Stomach (tissue), 9 donors: ENCODE data around the gene NANOS3. TPM values are rescaled to one million over a fixed set of nuclear protein-coding genes. Genes with fewer than 3 reads are reported as not detected.
"Not testable (repeated sequence)": the region's sequence is repeated elsewhere in the genome, so short reads cannot be mapped to it uniquely, and the experiment has no call there.

Source experiments
- DNase-seq, 2 donors: peaks; one replicate each; pipeline versions ENCODE4 v3.0.0 to v3.0.0-alpha.2; 2013 to 2019
- H3K27ac ChIP-seq, 5 donors: fragments of 200-600 bp in 4 of 5; sonication (generic) in 4 of 5; one replicate each; pipeline ENCODE4 v1.5.1; 2013 to 2019; ENCODE audit warnings: mild to moderate bottlenecking in 1 of 5, moderate library complexity in 1 of 5
- H3K27me3 ChIP-seq, 3 donors: fragments of 200-600 bp; sonication (generic); one replicate each; pipeline ENCODE4 v1.5.1; 2017 to 2019; ENCODE audit warnings: mixed run types in 1 of 3
- H3K36me3 ChIP-seq, 4 donors: fragments of 200-600 bp; sonication (generic); 1 replicate in 3 of 4; 2 replicates in 1 of 4; pipeline ENCODE4 v1.5.1; 2016 to 2019
- H3K4me1 ChIP-seq, 4 donors: fragments of 200-600 bp; sonication (generic); one replicate each; pipeline ENCODE4 v1.5.1; 2016 to 2019
- H3K4me3 ChIP-seq, 4 donors: fragments of 200-600 bp; sonication (generic) in 3 of 4; one replicate each; pipeline ENCODE4 v1.5.1; 2016 to 2019; ENCODE audit warnings: mild to moderate bottlenecking in 1 of 4
- H3K9me3 ChIP-seq, 4 donors: fragments of 200-600 bp; sonication (generic); one replicate each; pipeline ENCODE4 v1.5.1; 2016 to 2019
- CTCF ChIP-seq, 7 experiments: fragments of 450-650 bp in 4 of 7; fragments of 200-600 bp in 3 of 7; sonication (generic) in 3 of 7; IDR thresholded peaks; one replicate each; pipeline ENCODE4 v1.5.1; 2016 to 2019; ENCODE audit warnings: antibody characterized with exemption in 7 of 7, control low read depth in 2 of 7, mild to moderate bottlenecking in 1 of 7
- EP300 ChIP-seq: sonication (generic); formaldehyde crosslinking; IDR thresholded peaks from one replicate; pipeline ENCODE4 v1.6.1; 2017; ENCODE audit warnings: antibody characterized with exemption
- POLR2A ChIP-seq, 4 donors: fragments of 450-650 bp; IDR thresholded peaks; one replicate each; pipeline ENCODE4 v1.6.1; 2016; ENCODE audit warnings: antibody characterized with exemption in 4 of 4, control low read depth in 2 of 4, mild to moderate bottlenecking in 1 of 4, moderate library complexity in 1 of 4
- POLR2AphosphoS5 ChIP-seq, 3 donors: sonication (generic); formaldehyde crosslinking; IDR thresholded peaks; one replicate each; pipeline ENCODE4 v1.6.1; 2016; ENCODE audit warnings: antibody characterized with exemption in 3 of 3
- WGBS, 5 donors: extraction: QIAGEN DNeasy Blood & Tissue Kit in 3 of 5; methylation state at CpG; one replicate each; pipeline versions ENCODE4 v1.1.5 to v1.1.7; 2013 to 2018; 5-methylcytosine and 5-hydroxymethylcytosine counted together
- intact Hi-C: fragments of 100-400 bp; cut with DNase I; formaldehyde crosslinking; loops from one replicate; pipeline ENCODE4 v1.15.1; 2023; ENCODE audit warnings: low total_unique reads
- polyA plus RNA-seq, 3 donors: library from polyadenylated mRNA; stranded (reverse); fragments of 200-250 nt; gene quantifications; one replicate each; pipeline ENCODE4 v1.2.3, GENCODE V29; 2013
- total RNA-seq, 5 donors: library from RNA; depleted of rRNA; stranded (reverse); fragments of >200 nt; gene quantifications; one replicate each; pipeline versions ENCODE4 v1.1.0 to v1.2.3, GENCODE V29; 2014 to 2016
- donor health status: healthy with polysubstance abuse.
- donor health status: Bipolar disorder and iron deficiency.
- donor health status: healthy.

Gene NANOS3
- total and polyA plus RNA-seq, 8 donors: 1.2 TPM; not detected in 7

GRCh38 chr19:13920524-13920923 is 43.6 kb downstream of the NANOS3 start:
- no peaks in the 10 kb centered on the region for H3K4me1 ChIP-seq
- 95 to 99% (median 98%) methylated on average over 9 to 11 of the region's 11 CpGs for WGBS, 5 donors
- H3K27ac ChIP-seq: no peak overlapping the region
- no peak for DNase-seq
- no peak overlapping the region for H3K4me3 ChIP-seq
- H3K36me3 ChIP-seq: peaks cover 77 to 100% (median 99%) of the 10 kb centered on the region in 4 donors
- H3K9me3 ChIP-seq: peaks cover 0 to 7% (median 5%) of the 10 kb centered on the region in 4 donors
- H3K27me3 ChIP-seq: no peaks in the 10 kb centered on the region
- TF ChIP-seq POLR2A (IDR thresholded peaks at IDR 0.05) (no peak), EP300 (no peak), CTCF (IDR thresholded peaks at IDR 0.05) (no peak), POLR2AphosphoS5 (IDR thresholded peaks at IDR 0.05) (no peak)
- intact Hi-C loops: no loop called here

- peak in 1 of 2 donors; percentile 61 for DNase-seq
- no peak overlapping the region for H3K4me3 ChIP-seq
- intact Hi-C loops: no loop called here
- peaks cover 74 to 97% (median 96%) of the 10 kb centered on the region in 4 donors for H3K36me3 ChIP-seq
- peaks cover 0 to 7% (median 5%) of the 10 kb centered on the region in 4 donors for H3K9me3 ChIP-seq
- 76 to 93% (median 90%) methylated on average over 2 of the region's 2 CpGs for WGBS, 5 donors
- H3K4me1 ChIP-seq: no peaks in the 10 kb centered on the region
- no peak overlapping the region for H3K27ac ChIP-seq
- no peaks in the 10 kb centered on the region for H3K27me3 ChIP-seq
- TF ChIP-seq EP300 (no peak), POLR2AphosphoS5 (IDR thresholded peaks at IDR 0.05) (no peak), CTCF (IDR thresholded peaks at IDR 0.05) (no peak), POLR2A (IDR thresholded peaks at IDR 0.05) (no peak)
Observed at GRCh38 chr19:13920940-13921747, 44.2 kb downstream of the NANOS3 start.

- WGBS, 5 donors: 93 to 99% (median 98%) methylated on average over 6 of the region's 6 CpGs
- H3K4me3 ChIP-seq, H3K27me3 ChIP-seq, H3K9me3 ChIP-seq, H3K4me1 ChIP-seq, DNase-seq, H3K27ac ChIP-seq, intact Hi-C loops: not testable (repeated sequence)
- peaks cover 83 to 97% (median 96%) of the 10 kb centered on the region in 4 donors for H3K36me3 ChIP-seq
Observed at GRCh38 chr19:13922118-13922517, 45.2 kb downstream of the NANOS3 start.

DNA sequence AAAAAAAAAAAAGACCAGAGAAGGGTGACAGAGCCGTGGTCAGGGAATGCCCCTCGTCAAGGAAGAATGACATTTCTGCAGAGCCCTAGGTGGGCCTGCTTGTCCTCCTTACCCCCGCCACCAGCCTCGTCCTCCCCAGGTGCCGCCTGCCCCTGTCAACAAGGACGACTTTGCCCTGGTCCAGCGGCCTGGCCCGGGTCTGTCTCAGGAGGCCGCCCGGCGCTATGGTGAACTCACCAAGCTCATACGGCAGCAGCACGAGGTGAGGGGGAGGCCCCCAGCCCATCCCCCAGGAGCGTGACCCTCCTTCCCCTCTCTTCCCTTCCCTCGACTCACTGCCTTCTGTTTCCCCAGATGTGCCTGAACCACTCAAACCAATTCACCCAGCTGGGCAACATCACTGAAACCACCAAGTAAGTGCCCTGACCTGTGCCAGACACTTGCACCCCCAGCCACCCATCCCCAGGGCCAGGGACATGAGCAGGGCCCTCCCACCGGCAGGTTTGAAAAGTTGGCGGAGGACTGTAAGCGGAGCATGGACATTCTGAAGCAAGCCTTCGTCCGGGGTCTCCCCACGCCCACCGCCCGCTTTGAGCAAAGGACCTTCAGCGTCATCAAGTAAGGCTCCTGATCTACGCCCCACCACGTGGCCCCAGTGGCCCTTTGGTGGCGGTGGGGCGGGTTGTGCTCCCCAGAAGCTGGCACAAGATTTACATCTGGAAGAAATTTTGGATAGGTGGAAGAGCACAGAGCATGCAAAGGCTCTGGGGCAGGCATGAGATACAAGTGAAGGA is 46.5 kb downstream of the NANOS3 start:
- TF ChIP-seq CTCF (IDR thresholded peaks at IDR 0.05): no peak
- TF ChIP-seq POLR2AphosphoS5 (IDR thresholded peaks at IDR 0.05): no peak
- no peak for TF ChIP-seq POLR2A (IDR thresholded peaks at IDR 0.05)
- no peak for TF ChIP-seq EP300
- Histone ChIP-seq H3K27ac (no peak overlapping the region), H3K4me1 (no peaks in the 10 kb centered on the region), H3K9me3 (peaks cover 0 to 7% (median 5%) of the 10 kb centered on the region in 4 donors), H3K4me3 (no peak overlapping the region), H3K36me3 (peaks cover 85 to 98% (median 97%) of the 10 kb centered on the region in 4 donors), H3K27me3 (no peaks in the 10 kb centered on the region)
- 94 to 96% (median 95%) methylated on average over 24 to 28 of the region's 28 CpGs for WGBS, 5 donors
- intact Hi-C loops: no loop called here
- no peak for DNase-seq
